CD4-positive, CD25-positive, alpha-beta regulatory T cell (primary cell): ENCODE data around the gene CD7. TPM values are rescaled to one million over a fixed set of nuclear protein-coding genes. Genes with fewer than 3 reads are reported as not detected.

Experiments
- ATAC-seq, 2 donors: fragments of 150-1000 bp; cut with Tn5 transposase; one replicate each; pipeline ENCODE4 v1.10.0; 2021; ENCODE audit warnings: low read depth in 2 of 2, moderate number of reproducible peaks in 2 of 2, moderate library complexity in 1 of 2
- DNase-seq, 3 donors: peaks; one replicate each; pipeline versions ENCODE4 v3.0.0 to v3.0.0-alpha.2; 2012 to 2022; ENCODE audit warnings: mixed read lengths in 1 of 3
- H3K27ac ChIP-seq: one replicate; pipeline ENCODE4 v1.7.0; 2013; ENCODE audit warnings: mild to moderate bottlenecking, low read length; ENCODE audit not compliant: insufficient read depth, poor library complexity, severe bottlenecking
- H3K27me3 ChIP-seq: one replicate; pipeline ENCODE4 v1.7.0; 2013; ENCODE audit warnings: low read length; ENCODE audit not compliant: control insufficient read depth, insufficient read depth
- H3K36me3 ChIP-seq: one replicate; pipeline ENCODE4 v1.7.0; 2013; ENCODE audit warnings: mild to moderate bottlenecking, low read length, moderate library complexity; ENCODE audit not compliant: control insufficient read depth, insufficient read depth
- H3K4me1 ChIP-seq: 2 replicates; pipeline ENCODE4 v1.7.0; 2013; ENCODE audit warnings: mild to moderate bottlenecking, low read length; ENCODE audit not compliant: insufficient read depth, control insufficient read depth, poor library complexity, severe bottlenecking
- H3K4me3 ChIP-seq: one replicate; pipeline ENCODE4 v1.7.0; 2013; ENCODE audit warnings: low read depth, mild to moderate bottlenecking, low read length, moderate library complexity
- H3K9me3 ChIP-seq, 2 experiments: 1 replicate in 1 of 2; 2 replicates in 1 of 2; pipeline ENCODE4 v1.7.0; 2013; ENCODE audit warnings: low read length in 2 of 2, mild to moderate bottlenecking in 1 of 2, moderate library complexity in 1 of 2; ENCODE audit not compliant: control insufficient read depth in 2 of 2
- H3K27ac Mint-ChIP-seq, 3 donors: one replicate each; pipeline ENCODE4 v1.8.0; 2020 to 2022; ENCODE audit warnings: mild to moderate bottlenecking in 3 of 3, mixed read lengths in 3 of 3, moderate library complexity in 2 of 3
- H3K27me3 Mint-ChIP-seq: one replicate; pipeline ENCODE4 v1.8.0; 2022; ENCODE audit warnings: mild to moderate bottlenecking, mixed read lengths
- H3K36me3 Mint-ChIP-seq: one replicate; pipeline ENCODE4 v1.8.0; 2020; ENCODE audit warnings: mixed read lengths
- H3K4me1 Mint-ChIP-seq, 4 donors: one replicate each; pipeline ENCODE4 v1.8.0; 2020 to 2022; ENCODE audit warnings: mixed read lengths in 4 of 4, mild to moderate bottlenecking in 1 of 4
- H3K4me3 Mint-ChIP-seq, 4 donors: one replicate each; pipeline ENCODE4 v1.8.0; 2020 to 2022; ENCODE audit warnings: mild to moderate bottlenecking in 4 of 4, mixed read lengths in 4 of 4, moderate library complexity in 3 of 4
- H3K9me3 Mint-ChIP-seq, 7 donors: one replicate each; pipeline ENCODE4 v1.8.0; 2020 to 2022; ENCODE audit warnings: mixed read lengths in 7 of 7, mild to moderate bottlenecking in 3 of 7, moderate library complexity in 2 of 7
- polyA plus RNA-seq, 4 donors: library from polyadenylated mRNA; unstranded; fragments of 300-500 nt; fragmentation: Illumina TruSeq; gene quantifications; one replicate each; pipeline ENCODE4 v1.2.3, GENCODE V29; 2021
- total RNA-seq: library from RNA; stranded (reverse); gene quantifications from one replicate; pipeline ENCODE4 v1.2.3, GENCODE V29; 2022

The CD7 gene
- total and polyA plus RNA-seq, 5 donors from 2014 or later: 56.3 to 140 (median 75.4) TPM

DNA sequence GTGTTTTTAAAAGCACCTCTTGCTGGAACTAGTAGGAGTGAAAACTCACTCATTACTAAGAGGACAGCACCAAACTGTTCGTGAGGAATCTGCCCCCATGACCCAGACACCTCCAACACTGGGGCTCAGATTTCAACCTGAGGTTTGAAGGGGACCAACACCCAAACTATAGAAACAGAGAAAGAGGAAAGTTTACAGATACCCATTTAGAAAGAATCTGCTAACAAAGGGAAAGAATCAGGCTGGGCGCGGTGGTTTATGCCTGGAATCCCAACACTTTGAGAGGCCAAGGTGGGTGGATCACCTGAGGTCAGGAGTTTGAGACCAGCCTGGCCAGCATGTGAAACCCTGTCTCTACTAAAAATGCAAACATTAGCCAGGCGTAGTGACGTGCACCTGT, 40.5 kb downstream of the CD7 start:
- no peaks in the 10 kb centered on the region for H3K27me3 ChIP-seq
- H3K9me3 Mint-ChIP-seq: no peaks in the 10 kb centered on the region
- peaks cover 6 to 16% (median 9%) of the 10 kb centered on the region in 4 donors for H3K4me1 Mint-ChIP-seq
- DNase-seq (no peak), ATAC-seq (no peak)
- peaks cover 13% of the 10 kb centered on the region for H3K27me3 Mint-ChIP-seq
- no peaks in the 10 kb centered on the region for H3K36me3 ChIP-seq
- no peak overlapping the region for H3K27ac ChIP-seq
- H3K4me1 ChIP-seq: peaks cover 12% of the 10 kb centered on the region
- no peak overlapping the region for H3K4me3 Mint-ChIP-seq
- H3K9me3 ChIP-seq: no peaks in the 10 kb centered on the region
- H3K4me3 ChIP-seq: no peak overlapping the region
- no peak overlapping the region for H3K27ac Mint-ChIP-seq
- peaks cover 5% of the 10 kb centered on the region for H3K36me3 Mint-ChIP-seq

DNA sequence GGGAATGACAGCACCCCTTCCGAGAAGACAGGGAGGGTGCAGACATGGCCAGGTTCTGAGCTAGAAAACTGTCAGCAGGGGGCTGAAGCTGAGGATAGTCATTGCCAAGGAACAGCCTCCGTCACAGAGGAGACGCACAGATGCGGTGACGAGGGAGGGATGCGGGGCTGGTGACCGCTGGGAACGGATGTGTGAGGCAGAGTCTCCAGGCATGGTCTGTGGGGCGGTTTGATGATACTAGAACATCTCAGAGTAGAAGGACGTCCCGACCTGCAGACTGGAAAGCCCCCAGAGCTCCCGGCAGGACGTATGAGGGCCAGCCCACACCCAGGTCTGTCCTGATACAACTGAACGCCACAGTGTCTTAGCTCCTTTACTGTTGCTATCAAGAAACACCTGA, 42.1 kb downstream of the CD7 start:
- H3K4me1 Mint-ChIP-seq: peaks cover 6 to 25% (median 16%) of the 10 kb centered on the region in 4 donors
- H3K27ac Mint-ChIP-seq: no peak overlapping the region
- DNase-seq (no peak), ATAC-seq (no peak)
- H3K27me3 Mint-ChIP-seq: peaks cover 8% of the 10 kb centered on the region
- no peaks in the 10 kb centered on the region for H3K9me3 Mint-ChIP-seq
- Histone ChIP-seq H3K27me3 (no peaks in the 10 kb centered on the region), H3K4me3 (no peak overlapping the region), H3K27ac (no peak overlapping the region), H3K36me3 (peaks cover 11% of the 10 kb centered on the region), H3K9me3 (no peaks in the 10 kb centered on the region), H3K4me1 (peaks cover 27% of the 10 kb centered on the region)
- peaks cover 9% of the 10 kb centered on the region for H3K36me3 Mint-ChIP-seq
- H3K4me3 Mint-ChIP-seq: peak overlapping the region in 2 of 4 donors; percentile 51 to 98

DNA sequence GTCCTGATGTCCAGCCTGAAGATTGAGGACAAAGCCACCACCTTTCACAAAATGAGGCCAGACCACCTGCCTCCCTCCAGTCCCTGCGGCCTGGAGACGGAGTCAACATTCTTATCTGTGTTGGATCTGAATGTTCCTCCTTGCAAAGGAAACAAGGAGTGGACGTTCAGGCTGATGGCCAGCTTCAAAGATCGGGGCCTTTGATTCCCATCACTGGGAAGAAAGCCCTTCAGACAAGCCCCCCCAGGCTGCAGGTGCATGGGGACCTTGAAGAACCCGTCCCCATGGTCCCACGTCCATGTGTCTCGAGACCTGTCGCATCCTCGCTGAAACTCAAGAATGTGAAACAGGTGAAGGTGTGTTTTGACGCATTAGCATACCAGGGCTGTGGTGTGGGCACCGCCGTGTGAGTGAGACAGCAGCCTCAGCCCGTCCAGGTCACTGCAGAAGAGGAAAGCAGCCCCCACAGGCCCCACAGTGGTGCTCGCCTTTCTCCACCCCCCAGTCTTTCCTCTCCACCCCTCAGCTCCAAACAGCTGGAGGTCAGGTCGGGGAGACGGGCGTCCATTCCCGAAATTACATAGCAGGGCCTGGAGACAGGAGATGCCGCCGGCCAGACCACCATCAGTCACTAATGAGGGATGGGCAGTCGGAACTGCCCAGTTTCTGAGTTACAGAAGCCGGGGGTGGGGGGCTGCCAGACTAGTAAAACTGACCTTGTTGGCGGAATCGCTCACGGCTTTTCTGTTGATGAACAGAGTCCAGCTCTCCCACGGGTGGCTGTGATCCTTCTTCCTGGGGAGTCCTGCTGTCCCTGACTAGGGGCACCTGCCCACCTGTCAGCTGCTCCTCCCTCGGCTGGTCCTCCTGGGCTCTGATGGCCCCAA, 43.0 kb downstream of the CD7 start:
- peak overlapping the region; percentile 45 to 99 (median 94) for H3K27ac Mint-ChIP-seq
- ATAC-seq: no peak
- H3K9me3 Mint-ChIP-seq: no peaks in the 10 kb centered on the region
- DNase-seq: no peak
- H3K27me3 Mint-ChIP-seq: peaks cover 8% of the 10 kb centered on the region
- H3K27me3 ChIP-seq: no peaks in the 10 kb centered on the region
- no peaks in the 10 kb centered on the region for H3K9me3 ChIP-seq
- peaks cover 6 to 35% (median 24%) of the 10 kb centered on the region in 4 donors for H3K4me1 Mint-ChIP-seq
- no peak overlapping the region for H3K4me3 ChIP-seq
- H3K4me3 Mint-ChIP-seq: peak overlapping the region; percentile 32 to 98 (median 95)
- peaks cover 17% of the 10 kb centered on the region for H3K36me3 ChIP-seq
- H3K4me1 ChIP-seq: peaks cover 37% of the 10 kb centered on the region
- peaks cover 13% of the 10 kb centered on the region for H3K36me3 Mint-ChIP-seq
- H3K27ac ChIP-seq: peak overlapping the region; percentile 92

DNA sequence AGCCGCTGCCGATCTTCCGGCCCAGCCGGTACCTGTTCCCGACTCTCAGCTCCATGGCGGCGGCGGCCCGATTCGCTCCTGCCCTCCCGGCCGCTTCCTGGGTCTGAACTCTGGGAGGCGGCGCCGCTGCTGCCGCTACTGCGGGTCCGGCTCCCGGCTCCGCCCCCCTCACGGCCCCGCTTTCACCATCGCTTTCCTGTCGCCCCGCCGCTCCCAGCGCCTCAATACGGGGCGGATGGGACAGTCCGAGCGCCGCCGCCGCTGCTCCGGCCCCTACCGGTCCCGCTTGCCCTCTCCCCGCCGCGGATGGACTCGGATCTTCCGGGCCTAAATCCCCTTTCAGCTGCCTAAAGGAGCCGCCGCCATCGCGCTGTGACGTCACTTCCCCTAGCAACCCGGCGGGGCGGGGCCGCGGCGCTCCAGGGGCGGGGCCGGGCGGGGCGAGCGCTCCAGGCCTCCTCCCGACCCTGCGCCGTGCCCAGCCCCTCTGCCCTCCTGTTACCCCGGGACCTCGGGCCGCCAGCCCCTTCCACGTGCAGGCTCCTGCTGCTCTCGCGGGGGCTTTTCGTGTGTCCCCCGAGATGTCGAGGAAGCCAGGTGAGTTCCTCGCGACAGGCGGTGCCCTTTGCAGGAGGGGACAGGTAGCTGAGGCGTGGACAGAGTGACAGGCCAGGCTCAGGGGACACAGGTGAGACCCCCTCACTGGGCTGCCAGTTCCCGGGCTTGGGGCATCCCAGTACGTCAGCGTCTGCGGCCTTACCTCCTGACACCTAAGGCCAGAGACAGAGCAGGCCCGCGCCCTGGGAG, 43.9 kb downstream of the CD7 start, which contains the start of gene CSNK1D:
CSNK1D (minus strand) TSS at position 374 of the 807 bp plus-strand sequence; CDS start at position 55, 319 bp downstream.
- H3K27me3 Mint-ChIP-seq: peaks cover 8% of the 10 kb centered on the region
- ATAC-seq (peak; percentile 84 to 85), DNase-seq (peak; percentile 89 to 91 (median 90))
- H3K9me3 ChIP-seq: no peaks in the 10 kb centered on the region
- peaks cover 13% of the 10 kb centered on the region for H3K36me3 Mint-ChIP-seq
- peaks cover 44% of the 10 kb centered on the region for H3K4me1 ChIP-seq
- peak within 1 kb of the TSS; percentile 93 to 99 (median 98) for H3K4me3 Mint-ChIP-seq
- H3K27me3 ChIP-seq: no peaks in the 10 kb centered on the region
- H3K27ac Mint-ChIP-seq: peak within 1 kb of the TSS; percentile 94 to 99 (median 99)
- peaks cover 6 to 43% (median 32%) of the 10 kb centered on the region in 4 donors for H3K4me1 Mint-ChIP-seq
- H3K36me3 ChIP-seq: peaks cover 20% of the 10 kb centered on the region
- no peaks in the 10 kb centered on the region for H3K9me3 Mint-ChIP-seq
- peak within 1 kb of the TSS; percentile 77 for H3K4me3 ChIP-seq
- H3K27ac ChIP-seq: peak within 1 kb of the TSS; percentile 92

DNA sequence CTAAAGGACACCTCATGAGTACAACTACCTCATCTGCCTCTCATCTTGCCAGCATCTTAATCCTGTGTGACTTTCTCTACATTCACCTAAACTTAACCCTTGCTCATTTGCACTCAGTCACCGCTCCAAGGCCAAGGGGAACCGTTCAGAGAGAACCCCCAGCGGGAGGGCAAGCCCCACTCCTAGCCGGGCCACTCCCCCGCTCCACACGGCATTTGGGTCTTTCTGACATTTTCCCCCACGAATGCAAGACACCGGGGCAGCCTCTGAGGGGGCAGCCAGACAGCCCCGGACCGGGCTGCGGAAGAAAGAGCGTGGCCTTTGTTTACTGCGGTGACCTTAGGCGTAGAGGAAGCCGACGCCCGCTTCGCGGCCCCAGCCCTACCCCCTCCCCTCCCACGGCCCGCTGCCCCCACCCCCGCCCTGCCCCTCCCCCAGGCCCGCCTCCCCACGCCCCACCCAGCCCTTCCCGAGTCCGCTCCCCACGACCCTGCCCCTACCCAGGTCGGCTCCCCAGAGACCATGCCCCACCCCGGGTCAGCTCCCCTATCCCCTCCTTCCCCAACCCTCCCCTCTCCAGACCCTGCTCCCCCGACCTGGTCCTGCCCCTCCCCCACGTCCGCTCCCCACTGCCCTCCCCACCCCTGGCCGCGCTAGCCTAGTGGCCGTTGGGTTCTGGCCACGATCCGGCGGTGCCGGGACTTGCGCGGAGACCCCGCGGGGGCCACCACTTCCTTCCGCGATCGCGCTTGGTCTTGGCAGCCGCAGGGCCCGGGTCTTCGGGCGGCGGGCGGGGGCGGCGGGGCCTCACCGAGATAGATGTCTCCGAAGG, 44.7 kb downstream of the CD7 start:
- Mint-ChIP-seq H3K9me3 (no peaks in the 10 kb centered on the region), H3K4me1 (peaks cover 6 to 51% (median 37%) of the 10 kb centered on the region in 4 donors)

DNA sequence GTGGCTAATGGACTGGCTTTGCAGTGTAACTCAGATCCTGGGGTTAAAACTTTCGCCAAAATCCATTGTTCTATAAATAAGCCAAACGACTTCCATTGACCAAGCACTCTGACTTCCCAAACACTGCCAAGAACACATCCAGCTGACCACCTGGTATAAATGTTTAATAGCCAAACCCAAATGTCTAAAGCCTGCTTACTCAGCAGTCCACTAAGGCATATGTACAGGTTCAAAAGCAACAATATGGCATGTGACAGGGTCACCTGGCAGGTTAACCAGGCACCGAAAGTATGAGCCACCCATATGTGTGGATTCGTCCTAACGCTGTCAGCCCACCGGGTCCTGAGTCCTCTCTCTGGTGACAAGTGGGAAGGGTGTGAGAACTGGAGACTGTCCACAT, 46.0 kb downstream of the CD7 start:
- no peak for DNase-seq
- no peaks in the 10 kb centered on the region for H3K27me3 ChIP-seq
- H3K27ac Mint-ChIP-seq: peak overlapping the region in 2 of 3 donors; percentile 87 to 93
- H3K4me3 ChIP-seq: peak overlapping the region; percentile 77
- peak overlapping the region; percentile 28 for H3K27ac ChIP-seq
- H3K4me1 ChIP-seq: peaks cover 59% of the 10 kb centered on the region
- no peak for ATAC-seq
- H3K9me3 Mint-ChIP-seq: no peaks in the 10 kb centered on the region
- H3K4me1 Mint-ChIP-seq: peaks cover 6 to 63% (median 47%) of the 10 kb centered on the region in 4 donors
- peaks cover 18% of the 10 kb centered on the region for H3K36me3 Mint-ChIP-seq
- H3K4me3 Mint-ChIP-seq: peak overlapping the region; percentile 86 to 98 (median 96)
- H3K36me3 ChIP-seq: peaks cover 29% of the 10 kb centered on the region
- H3K9me3 ChIP-seq: no peaks in the 10 kb centered on the region
- H3K27me3 Mint-ChIP-seq: peaks cover 8% of the 10 kb centered on the region

More for the DNA sequence above, 44.7 kb downstream of the CD7 start:
- Mint-ChIP-seq H3K36me3 (peaks cover 13% of the 10 kb centered on the region), H3K27ac (peak overlapping the region; percentile 94 to 99 (median 98)), H3K27me3 (peaks cover 8% of the 10 kb centered on the region), H3K4me3 (peak overlapping the region; percentile 93 to 99 (median 98))
- Histone ChIP-seq H3K4me1 (peaks cover 52% of the 10 kb centered on the region), H3K9me3 (no peaks in the 10 kb centered on the region), H3K27ac (peak overlapping the region; percentile 92), H3K4me3 (peak overlapping the region; percentile 77), H3K36me3 (peaks cover 23% of the 10 kb centered on the region), H3K27me3 (no peaks in the 10 kb centered on the region)
- peak; percentile 0 to 10 for ATAC-seq
- DNase-seq: peak; percentile 32 to 44 (median 38)

DNA sequence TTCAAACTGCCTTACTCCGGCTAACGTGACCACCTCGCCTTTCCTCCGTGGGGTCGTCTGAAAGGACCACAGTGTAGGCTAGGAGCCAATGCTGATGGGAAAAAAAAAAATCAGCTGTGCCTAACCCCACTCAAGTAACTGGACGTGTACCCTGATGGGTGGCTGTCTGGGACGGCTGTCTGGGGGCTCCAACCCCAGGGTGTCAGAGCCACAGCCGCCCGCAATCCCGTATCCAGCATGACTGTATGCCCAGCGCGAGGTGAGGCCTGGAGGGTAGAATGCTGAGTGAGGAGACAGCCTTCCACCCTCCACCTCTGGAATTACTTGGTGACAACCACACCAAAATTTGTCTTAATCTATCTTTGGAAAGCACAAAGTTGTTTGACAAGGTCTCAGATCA, 46.8 kb downstream of the CD7 start:
- Histone ChIP-seq H3K4me3 (peak overlapping the region; percentile 42), H3K27me3 (no peaks in the 10 kb centered on the region), H3K36me3 (peaks cover 37% of the 10 kb centered on the region), H3K4me1 (peaks cover 59% of the 10 kb centered on the region), H3K27ac (peak overlapping the region; percentile 28), H3K9me3 (no peaks in the 10 kb centered on the region)
- no peaks in the 10 kb centered on the region for H3K9me3 Mint-ChIP-seq
- peaks cover 6 to 70% (median 54%) of the 10 kb centered on the region in 4 donors for H3K4me1 Mint-ChIP-seq
- peak overlapping the region; percentile 62 to 98 (median 90) for H3K4me3 Mint-ChIP-seq
- H3K36me3 Mint-ChIP-seq: peaks cover 18% of the 10 kb centered on the region
- peak overlapping the region in 1 of 3 donors; percentile 95 for H3K27ac Mint-ChIP-seq
- ATAC-seq (no peak), DNase-seq (no peak)
- peaks cover 7% of the 10 kb centered on the region for H3K27me3 Mint-ChIP-seq
